Effector memory CD4-positive, alpha-beta T cell (primary cell): Measurements from ENCODE around the gene TYR.
"Not testable (repeated sequence)": the region's sequence is repeated elsewhere in the genome, so short reads cannot be mapped to it uniquely, and the experiment has no call there.

Source experiments
- DNase-seq, 3 donors: peaks; one replicate each; pipeline ENCODE4 v3.0.0-alpha.2; 2020
- H3K27ac ChIP-seq: 2 replicates; pipeline ENCODE4 v1.7.0; 2013; ENCODE audit warnings: mild to moderate bottlenecking, low read length, moderate library complexity; ENCODE audit not compliant: insufficient read depth, poor library complexity, severe bottlenecking
- H3K27me3 ChIP-seq: replicated peaks from 2 replicates; pipeline ENCODE4 v1.7.0; 2013; ENCODE audit warnings: mild to moderate bottlenecking, low read length; ENCODE audit not compliant: insufficient read depth, control insufficient read depth, poor library complexity, severe bottlenecking
- H3K36me3 ChIP-seq: 2 replicates; pipeline ENCODE4 v1.7.0; 2013; ENCODE audit warnings: mild to moderate bottlenecking, low read length, moderate library complexity; ENCODE audit not compliant: control insufficient read depth, insufficient read depth
- H3K4me1 ChIP-seq: 2 replicates; pipeline ENCODE4 v1.7.0; 2013; ENCODE audit warnings: low read length, mild to moderate bottlenecking; ENCODE audit not compliant: control insufficient read depth, insufficient read depth, poor library complexity, severe bottlenecking
- H3K4me3 ChIP-seq: 2 replicates; pipeline ENCODE4 v1.7.0; 2013; ENCODE audit warnings: low read length, low read depth, mild to moderate bottlenecking; ENCODE audit not compliant: insufficient read depth, poor library complexity, severe bottlenecking
- H3K9me3 ChIP-seq: 2 replicates; pipeline ENCODE4 v1.7.0; 2013; ENCODE audit warnings: mild to moderate bottlenecking, low read length, moderate library complexity; ENCODE audit not compliant: control insufficient read depth

The TYR gene

GRCh38 chr11:89293965-89294679 is 116.4 kb downstream of the TYR start:
- no peaks in the 10 kb centered on the region for H3K36me3 ChIP-seq
- DNase-seq, result no peak
- no peaks in the 10 kb centered on the region for H3K27me3 ChIP-seq
- H3K4me1 ChIP-seq, result no peaks in the 10 kb centered on the region
- H3K9me3 ChIP-seq, result no peaks in the 10 kb centered on the region
- no peak overlapping the region for H3K27ac ChIP-seq
- H3K4me3 ChIP-seq, result no peak overlapping the region

GRCh38 chr11:89295023-89295422 is 117.3 kb downstream of the TYR start:
- H3K27ac ChIP-seq, H3K9me3 ChIP-seq, H3K4me1 ChIP-seq, H3K4me3 ChIP-seq, H3K36me3 ChIP-seq, DNase-seq, H3K27me3 ChIP-seq: not testable (repeated sequence)

GRCh38 chr11:89303029-89303428 is 125.4 kb downstream of the TYR start:
- not testable (repeated sequence) for H3K27me3 ChIP-seq, H3K4me1 ChIP-seq, H3K27ac ChIP-seq, H3K36me3 ChIP-seq, DNase-seq, H3K4me3 ChIP-seq, H3K9me3 ChIP-seq

GRCh38 chr11:89308272-89308671 is 130.6 kb downstream of the TYR start:
- not testable (repeated sequence) for H3K4me3 ChIP-seq, H3K27ac ChIP-seq, H3K4me1 ChIP-seq, H3K36me3 ChIP-seq, H3K9me3 ChIP-seq, DNase-seq, H3K27me3 ChIP-seq

DNA sequence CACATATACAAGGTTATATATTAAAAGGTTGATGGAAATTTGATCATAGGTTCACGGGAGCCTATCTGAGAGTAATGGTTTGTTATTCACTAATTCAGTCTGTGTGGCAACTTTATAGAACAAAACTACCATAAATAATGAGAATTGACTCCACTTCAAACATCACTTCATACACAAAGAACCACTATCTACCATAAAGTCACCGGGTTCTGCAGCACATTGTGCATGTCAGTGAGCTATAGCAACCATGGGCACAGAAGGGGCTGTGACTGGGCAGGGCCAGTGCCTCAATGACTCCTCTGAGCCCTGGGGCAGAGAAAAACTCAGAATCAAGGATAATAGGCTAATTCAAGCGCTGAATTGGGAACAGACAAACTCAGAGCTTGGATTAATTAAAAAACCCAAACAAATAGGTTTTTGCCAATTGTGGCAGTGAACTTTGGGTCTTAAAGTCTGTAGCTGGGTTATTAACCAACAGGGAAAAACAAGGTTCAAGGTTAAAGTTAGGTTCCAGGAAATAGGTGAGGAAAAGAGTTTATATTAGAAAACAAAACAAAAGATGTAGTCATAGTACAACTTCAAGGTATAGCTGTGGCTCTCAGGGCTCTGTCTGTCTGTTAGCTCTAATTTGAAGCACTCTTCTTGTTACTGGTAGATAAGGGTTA is 131.8 kb downstream of the TYR start:
- not testable (repeated sequence) for DNase-seq, H3K27ac ChIP-seq, H3K4me3 ChIP-seq, H3K27me3 ChIP-seq, H3K4me1 ChIP-seq, H3K36me3 ChIP-seq, H3K9me3 ChIP-seq

DNA sequence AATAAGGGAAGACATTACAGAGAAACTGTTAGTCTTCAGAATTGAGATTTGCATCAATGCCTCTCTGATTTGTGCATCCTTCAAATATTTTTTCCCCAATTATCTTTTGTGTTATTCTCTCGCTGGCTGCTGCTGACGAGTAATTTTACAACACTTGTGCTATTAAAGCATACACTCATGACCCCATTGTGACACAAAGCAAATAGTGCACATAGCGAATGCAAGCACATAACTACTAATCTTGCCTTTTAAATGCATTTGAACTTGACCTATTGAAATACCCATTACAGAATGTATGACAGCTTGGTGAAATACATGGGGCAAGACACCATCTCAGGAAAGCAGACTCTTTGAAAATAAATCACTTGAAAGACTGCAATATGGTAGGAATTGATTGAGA is 132.9 kb downstream of the TYR start:
- DNase-seq, H3K36me3 ChIP-seq, H3K27me3 ChIP-seq, H3K9me3 ChIP-seq, H3K27ac ChIP-seq, H3K4me3 ChIP-seq, H3K4me1 ChIP-seq: not testable (repeated sequence)

DNA sequence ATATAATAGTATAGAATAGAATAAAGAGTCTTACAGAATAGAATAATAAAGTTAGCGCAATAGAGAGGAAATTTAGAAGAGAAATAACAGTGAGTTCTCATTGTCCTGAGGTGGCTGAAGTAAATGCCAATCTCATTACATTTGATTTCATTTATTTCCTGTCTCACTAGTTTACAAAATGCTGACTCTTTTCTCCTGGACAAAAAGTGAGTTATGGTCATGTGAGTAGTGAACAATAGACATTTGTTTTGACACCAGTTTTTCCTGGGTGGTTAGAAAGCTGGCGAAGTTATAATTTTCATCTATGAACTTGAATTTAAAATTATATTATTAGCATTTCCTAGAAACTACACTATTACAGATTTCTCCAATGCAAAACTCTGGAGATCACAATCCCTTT is 143.7 kb downstream of the TYR start:
- no peaks in the 10 kb centered on the region for H3K9me3 ChIP-seq
- H3K4me3 ChIP-seq, result no peak overlapping the region
- no peak for DNase-seq
- H3K27me3 ChIP-seq, result no peaks in the 10 kb centered on the region
- no peaks in the 10 kb centered on the region for H3K4me1 ChIP-seq
- no peaks in the 10 kb centered on the region for H3K36me3 ChIP-seq
- H3K27ac ChIP-seq, result no peak overlapping the region

DNA sequence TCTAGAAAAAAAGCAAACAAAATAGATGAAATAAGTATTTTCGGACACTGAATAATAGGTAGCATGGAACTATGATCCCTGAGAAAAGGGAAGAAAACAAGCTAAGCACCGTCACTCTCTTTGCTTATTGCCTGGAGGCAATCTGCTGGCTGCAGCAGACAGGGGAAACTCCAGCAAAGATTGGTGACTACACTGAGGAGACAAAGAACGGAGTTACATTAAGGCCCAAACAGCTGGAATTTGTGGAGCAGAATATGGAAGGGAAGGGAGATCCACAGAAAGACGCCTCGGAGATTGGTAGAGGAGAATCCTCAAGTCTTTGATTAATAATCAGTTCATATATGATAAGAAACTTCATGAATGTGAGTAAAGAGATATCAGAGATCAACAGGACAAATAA is 150.2 kb downstream of the TYR start:
- no peaks in the 10 kb centered on the region for H3K27me3 ChIP-seq
- DNase-seq, result no peak
- no peaks in the 10 kb centered on the region for H3K4me1 ChIP-seq
- no peaks in the 10 kb centered on the region for H3K36me3 ChIP-seq
- H3K9me3 ChIP-seq, result no peaks in the 10 kb centered on the region
- H3K4me3 ChIP-seq, result no peak overlapping the region
- no peak overlapping the region for H3K27ac ChIP-seq

DNA sequence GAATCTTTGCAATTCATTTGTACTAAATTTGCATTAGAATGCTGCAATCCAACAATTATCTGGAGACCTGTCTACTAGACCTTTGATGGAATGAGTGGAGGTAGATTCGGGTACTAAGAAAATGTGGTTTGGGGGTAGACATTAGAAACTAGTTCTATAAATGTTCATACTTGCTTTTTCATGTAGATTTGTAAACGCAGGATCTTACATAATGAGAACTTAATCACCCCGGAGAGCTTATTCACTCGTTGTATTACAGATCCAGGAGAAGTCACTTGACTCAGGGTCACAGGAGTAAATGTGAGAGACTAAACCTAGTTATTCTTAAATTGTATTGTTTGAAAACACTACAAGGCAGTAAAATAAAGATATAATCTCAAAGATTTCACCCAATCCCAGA is 154.3 kb downstream of the TYR start:
- not testable (repeated sequence) for DNase-seq, H3K4me1 ChIP-seq, H3K4me3 ChIP-seq, H3K9me3 ChIP-seq, H3K36me3 ChIP-seq, H3K27me3 ChIP-seq, H3K27ac ChIP-seq

DNA sequence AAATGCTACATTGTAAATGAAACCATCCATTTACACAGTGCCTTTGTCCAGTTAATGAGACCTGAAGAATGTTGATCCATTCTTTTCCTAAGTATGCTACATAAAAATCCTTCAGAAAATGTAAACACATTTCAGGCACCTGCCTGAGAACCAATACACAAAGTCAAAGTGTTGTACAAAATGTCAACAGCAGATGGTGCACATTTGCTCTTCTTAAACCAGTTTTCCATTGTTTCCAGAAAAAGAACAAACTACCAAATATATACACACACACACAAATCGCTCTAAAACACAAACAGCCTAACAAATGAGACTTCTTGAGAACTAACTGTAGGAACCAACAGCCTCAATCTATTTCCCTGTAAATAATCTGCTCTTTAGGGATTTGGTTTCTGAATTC is 156.0 kb downstream of the TYR start:
- H3K9me3 ChIP-seq, H3K36me3 ChIP-seq, H3K27me3 ChIP-seq, DNase-seq, H3K27ac ChIP-seq, H3K4me1 ChIP-seq, H3K4me3 ChIP-seq: not testable (repeated sequence)
